ENCODE measurements around the gene ACER1. TPM values are rescaled to one million over a fixed set of nuclear protein-coding genes. Genes with fewer than 3 reads are reported as not detected.

The ACER1 gene
- total RNA-seq, 1 donor from 2014 or later: not detected

DNA sequence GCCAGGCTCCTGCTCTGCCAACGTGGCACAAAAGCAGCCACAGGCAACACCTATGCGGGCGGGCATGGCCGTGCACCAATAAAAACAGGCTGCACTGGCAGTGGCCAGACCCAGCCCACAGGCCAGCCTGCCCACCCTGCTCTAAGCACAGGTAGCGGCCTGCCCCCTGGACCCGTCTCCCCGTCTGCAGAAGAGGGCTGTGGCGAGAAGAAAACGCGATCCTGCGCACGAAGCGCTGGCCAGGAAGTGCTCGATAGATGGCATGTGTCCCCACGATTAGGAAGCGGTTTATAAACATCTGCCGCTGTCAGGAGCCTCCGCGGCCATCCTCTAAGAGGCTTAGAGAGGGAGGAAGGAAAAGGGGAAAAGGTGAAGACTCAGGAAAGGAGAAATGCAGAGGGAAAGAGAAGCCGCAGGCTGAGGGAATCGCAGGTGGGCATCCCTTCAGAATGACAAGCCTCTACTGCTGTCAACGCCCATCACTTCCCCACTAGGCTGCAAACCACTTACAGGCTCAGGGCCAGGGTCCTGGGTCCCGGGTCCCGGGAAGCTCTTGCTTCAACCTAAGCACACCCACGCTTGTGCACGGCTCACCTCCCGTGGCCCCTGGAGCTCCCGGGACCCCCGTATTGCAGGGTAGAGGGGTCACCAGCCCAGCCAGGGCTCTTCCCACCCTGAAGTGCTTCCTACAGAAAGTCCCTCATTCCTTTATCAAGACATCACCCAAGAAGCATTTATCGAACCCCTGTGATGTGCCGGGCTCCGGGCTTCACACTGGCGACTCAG lies 64.1 kb downstream of the ACER1 start:
- H3K4me1 ChIP-seq: peaks cover 68% of the 10 kb centered on the region
- H3K4me3 ChIP-seq: no peak overlapping the region
- TF ChIP-seq POLR2AphosphoS5 (IDR thresholded peaks at IDR 0.05; ENCODE audit: insufficient read depth in 1 of 2, low read depth in 1 of 2): no peak
- TF ChIP-seq CTCF (IDR thresholded peaks at IDR 0.05): no peak
- TF ChIP-seq POLR2A (IDR thresholded peaks at IDR 0.05): no peak
- H3K27me3 ChIP-seq: no peaks in the 10 kb centered on the region
- intact Hi-C loops (cut with DNase I): no loop called here
- H3K9me3 ChIP-seq: no peaks in the 10 kb centered on the region
- no peak for DNase-seq (ENCODE audit: extremely low spot score in 2 of 2)
- H3K36me3 ChIP-seq: peaks cover 0 to 25% of the 10 kb centered on the region in 2 donors
- no peak overlapping the region for H3K27ac ChIP-seq

DNA sequence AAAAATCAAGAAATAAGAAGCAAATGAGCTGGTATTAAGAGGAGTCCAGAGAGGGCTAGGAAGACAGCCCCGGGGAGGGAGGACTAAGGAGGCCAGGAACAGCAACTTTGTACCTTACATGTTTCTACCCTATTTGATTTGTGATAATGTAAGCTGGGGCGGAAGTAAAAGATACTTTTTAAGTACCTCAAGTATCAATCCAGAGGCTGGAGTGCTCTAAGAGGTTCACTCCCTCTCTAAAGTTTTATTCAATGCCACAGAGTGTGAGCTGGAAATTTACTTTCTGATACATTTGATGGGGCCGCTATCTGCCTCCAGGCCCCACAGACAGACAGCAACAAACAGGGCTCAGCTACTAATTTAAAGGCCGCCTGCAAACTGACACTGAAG lies 65.0 kb downstream of the ACER1 start:
- H3K4me3 ChIP-seq: no peak overlapping the region
- H3K4me1 ChIP-seq: peaks cover 68% of the 10 kb centered on the region
- no peaks in the 10 kb centered on the region for H3K27me3 ChIP-seq
- intact Hi-C loops (cut with DNase I): no loop called here
- no peaks in the 10 kb centered on the region for H3K9me3 ChIP-seq
- peaks cover 0 to 25% of the 10 kb centered on the region in 2 donors for H3K36me3 ChIP-seq
- H3K27ac ChIP-seq: no peak overlapping the region
- no peak for DNase-seq (ENCODE audit: extremely low spot score in 2 of 2)
- TF ChIP-seq POLR2A (IDR thresholded peaks at IDR 0.05): no peak
- TF ChIP-seq POLR2AphosphoS5 (IDR thresholded peaks at IDR 0.05; ENCODE audit: insufficient read depth in 1 of 2, low read depth in 1 of 2): no peak
- TF ChIP-seq CTCF (IDR thresholded peaks at IDR 0.05): no peak

DNA sequence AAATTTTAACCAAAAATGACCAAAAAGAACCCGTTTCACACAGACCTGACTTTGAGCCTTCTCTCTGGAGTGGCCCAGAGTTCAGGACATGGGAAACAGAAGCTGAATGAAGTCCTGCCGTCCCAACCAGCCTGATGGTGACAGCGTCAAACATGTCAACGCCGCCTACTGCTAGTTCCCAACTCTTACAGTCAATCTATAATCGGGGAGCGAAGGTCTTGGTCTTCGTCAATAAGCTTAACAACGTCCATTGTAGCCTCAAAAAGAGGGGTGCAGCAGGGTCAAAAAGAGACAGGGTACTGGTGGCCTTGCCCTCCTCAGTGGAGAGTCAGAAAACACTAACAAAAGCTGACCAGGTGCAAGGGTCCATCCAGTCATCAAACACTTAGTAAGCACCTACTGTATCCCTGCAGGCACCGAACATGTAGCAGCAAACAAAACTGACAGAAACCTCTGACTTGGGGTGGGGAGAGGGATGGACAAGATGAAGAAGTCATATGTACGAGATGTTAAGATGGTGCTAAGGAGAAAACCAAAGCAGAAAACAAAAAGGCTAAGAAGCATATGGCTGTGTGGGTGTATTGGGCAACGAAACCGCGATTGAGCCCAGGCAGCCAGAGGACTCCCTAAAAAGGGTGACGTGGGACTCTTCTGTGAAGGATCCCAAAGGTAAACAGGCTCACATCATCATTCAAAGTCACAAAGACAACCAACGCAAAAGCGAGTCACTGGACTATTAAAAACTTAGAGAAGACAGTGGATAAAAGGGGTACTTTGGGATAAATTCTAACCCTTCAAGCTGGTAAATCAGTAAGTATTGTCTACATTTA lies 65.6 kb downstream of the ACER1 start:
- intact Hi-C loops (cut with DNase I): no loop called here
- no peak for DNase-seq (ENCODE audit: extremely low spot score in 2 of 2)
- Histone ChIP-seq H3K4me1 (peaks cover 63% of the 10 kb centered on the region), H3K36me3 (peaks cover 0 to 25% of the 10 kb centered on the region in 2 donors), H3K9me3 (no peaks in the 10 kb centered on the region), H3K4me3 (no peak overlapping the region), H3K27ac (no peak overlapping the region), H3K27me3 (no peaks in the 10 kb centered on the region)
- TF ChIP-seq POLR2A (IDR thresholded peaks at IDR 0.05) (no peak), POLR2AphosphoS5 (IDR thresholded peaks at IDR 0.05; ENCODE audit: insufficient read depth in 1 of 2, low read depth in 1 of 2) (no peak), CTCF (IDR thresholded peaks at IDR 0.05) (no peak)

DNA sequence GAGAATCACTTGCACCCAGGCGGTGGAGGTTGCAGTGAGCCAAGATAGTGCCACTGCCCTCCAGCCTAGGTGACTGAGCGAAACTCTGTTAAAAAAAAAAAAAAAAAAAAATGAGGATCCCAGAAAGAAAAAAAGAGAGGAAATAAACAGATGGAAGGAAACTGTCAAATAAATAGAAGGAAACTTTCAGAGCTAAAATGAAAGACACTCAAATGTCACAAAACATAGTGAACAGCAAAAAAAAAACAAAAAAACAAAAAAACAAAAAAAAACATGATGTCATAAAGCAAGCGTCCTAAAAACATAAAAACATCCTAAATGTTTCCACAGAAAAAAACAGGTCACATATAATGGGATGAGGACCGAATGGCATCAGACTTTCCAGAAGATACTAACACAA lies 68.6 kb downstream of the ACER1 start:
- Histone ChIP-seq H3K27ac (no peak overlapping the region), H3K27me3 (no peaks in the 10 kb centered on the region), H3K4me3 (no peak overlapping the region), H3K9me3 (no peaks in the 10 kb centered on the region), H3K4me1 (peaks cover 38% of the 10 kb centered on the region), H3K36me3 (peaks cover 0 to 37% of the 10 kb centered on the region in 2 donors)
- TF ChIP-seq CTCF (IDR thresholded peaks at IDR 0.05) (no peak), POLR2A (IDR thresholded peaks at IDR 0.05) (no peak), POLR2AphosphoS5 (IDR thresholded peaks at IDR 0.05; ENCODE audit: insufficient read depth in 1 of 2, low read depth in 1 of 2) (no peak)
- DNase-seq (ENCODE audit: extremely low spot score in 2 of 2): no peak
- intact Hi-C loops (cut with DNase I): no loop called here
